Left lobe of liver (tissue), 2 donors: ENCODE measurements around the gene OR4D6. TPM values are rescaled to one million over a fixed set of nuclear protein-coding genes. Genes with fewer than 3 reads are reported as not detected.
A peak's percentile ranks its signal among the peaks of the same experiment; 100 is the strongest.
"Not testable (repeated sequence)": the region's sequence is repeated elsewhere in the genome, so short reads cannot be mapped to it uniquely, and the experiment has no call there.

Experiments used
- ATAC-seq: fragments of 200-7000 bp; cut with Tn5 transposase; one replicate; pipeline ENCODE4 v1.9.1; 2020; ENCODE audit warnings: mild to moderate bottlenecking, moderate library complexity
- DNase-seq: peaks from one replicate; pipeline ENCODE4 v3.0.0-alpha.2; 2020; ENCODE audit warnings: low spot score
- total RNA-seq: library from RNA; stranded (reverse); gene quantifications from one replicate; pipeline ENCODE4 v1.2.1, GENCODE V29; 2021
- donor health status: DM: no; HTN: no; CAD: no; lungs with moderate emphysema.
- donor health status: DM: no; HTN: yes; CAD: no.

OR4D6 gene
- not detected for total RNA-seq

GRCh38 chr11:59456661-59457060 lies at the start of gene OR4D6:
Gene OR4D6, plus strand, starts transcription at chr11:59456961. Its CDS starts 0 bp downstream, at chr11:59456961.
- no peak for DNase-seq
- no peak for ATAC-seq

- no peak for DNase-seq
- ATAC-seq = no peak
Measured at GRCh38 chr11:59413646-59414045, 43.1 kb upstream of the OR4D6 start.

- no peak for DNase-seq
- ATAC-seq = no peak
Measured at GRCh38 chr11:59415111-59415510, 41.6 kb upstream of the OR4D6 start.

GRCh38 chr11:59416613-59417012 lies 40.1 kb upstream of the OR4D6 start:
- DNase-seq (no peak), ATAC-seq (no peak)

GRCh38 chr11:59417023-59417422 lies 39.7 kb upstream of the OR4D6 start:
- DNase-seq (no peak), ATAC-seq (no peak)

- no peak for DNase-seq
Measured at GRCh38 chr11:59418156-59418555, 38.6 kb upstream of the OR4D6 start.

GRCh38 chr11:59423835-59424234 lies 32.9 kb upstream of the OR4D6 start:
- ATAC-seq = no peak
- DNase-seq = no peak

More at GRCh38 chr11:59418156-59418555, 38.6 kb upstream of the OR4D6 start:
- ATAC-seq = no peak

GRCh38 chr11:59425131-59425530 lies 31.6 kb upstream of the OR4D6 start:
- no peak for ATAC-seq
- no peak for DNase-seq

- DNase-seq (no peak), ATAC-seq (no peak)
Measured at GRCh38 chr11:59426361-59427067, 30.2 kb upstream of the OR4D6 start, which contains the start of gene OR5A2. Gene OR5A2, minus strand, starts transcription at chr11:59426413. Its CDS starts 3,460 bp downstream, at chr11:59422953.

- no peak for ATAC-seq
- no peak for DNase-seq
Measured at GRCh38 chr11:59427068-59427382, 29.7 kb upstream of the OR4D6 start.

GRCh38 chr11:59429924-59430516 lies 26.7 kb upstream of the OR4D6 start:
- DNase-seq (no peak), ATAC-seq (peak; percentile 97)

- no peak for DNase-seq
- no peak for ATAC-seq
Measured at GRCh38 chr11:59436169-59436568, 20.6 kb upstream of the OR4D6 start, which contains the start of gene OR5A1. Gene OR5A1, plus strand, starts transcription at chr11:59436469. Its CDS starts 6,700 bp downstream, at chr11:59443169.

- no peak for DNase-seq
- no peak for ATAC-seq
Measured at GRCh38 chr11:59437770-59438169, 19.0 kb upstream of the OR4D6 start.

- ATAC-seq, DNase-seq: not testable (repeated sequence)
Measured at GRCh38 chr11:59445624-59446023, 11.1 kb upstream of the OR4D6 start.

- ATAC-seq = no peak
- DNase-seq = no peak
Measured at GRCh38 chr11:59448484-59448883, 8.3 kb upstream of the OR4D6 start.

GRCh38 chr11:59459916-59460315 lies 3.2 kb downstream of the OR4D6 start:
- no peak for ATAC-seq
- DNase-seq = no peak

- DNase-seq = no peak
Measured at GRCh38 chr11:59463190-59463641, 6.5 kb downstream of the OR4D6 start.

GRCh38 chr11:59473015-59473414 lies 16.3 kb downstream of the OR4D6 start, which contains the start of gene OR4D10:
Gene OR4D10, plus strand, starts transcription at chr11:59473315. Its CDS starts 4,115 bp downstream, at chr11:59477430.
- no peak for ATAC-seq
- DNase-seq = no peak

More at GRCh38 chr11:59463190-59463641, 6.5 kb downstream of the OR4D6 start:
- no peak for ATAC-seq

- no peak for ATAC-seq
- DNase-seq = no peak
Measured at GRCh38 chr11:59475176-59475575, 18.4 kb downstream of the OR4D6 start.

- no peak for DNase-seq
Measured at GRCh38 chr11:59479906-59480305, 23.1 kb downstream of the OR4D6 start.

GRCh38 chr11:59480359-59480758 lies 23.6 kb downstream of the OR4D6 start:
- DNase-seq = no peak

More at GRCh38 chr11:59479906-59480305, 23.1 kb downstream of the OR4D6 start:
- ATAC-seq = no peak

GRCh38 chr11:59501931-59502330 lies 45.2 kb downstream of the OR4D6 start:
- DNase-seq (no peak), ATAC-seq (no peak)

More at GRCh38 chr11:59480359-59480758, 23.6 kb downstream of the OR4D6 start:
- ATAC-seq = no peak
